AG10803 (cell line): ENCODE results near the gene MYO9A.
"Not testable (repeated sequence)": the region's sequence is repeated elsewhere in the genome, so short reads cannot be mapped to it uniquely, and the experiment has no call there.

Source experiments
- DNase-seq: peaks from one replicate; pipeline ENCODE4 v3.0.0; 2010; ENCODE audit warnings: low read depth
- H3K4me3 ChIP-seq: 2 replicates; pipeline ENCODE4 v1.5.1; 2011; ENCODE audit warnings: mild to moderate bottlenecking, low read length, control low read depth
- TF ChIP-seq, protein P1 (sequence below): conservative IDR thresholded peaks from 2 replicates; pipeline ENCODE4 v1.5.1; 2011; ENCODE audit warnings: mild to moderate bottlenecking, low read length, control low read depth, inconsistent platforms

Gene MYO9A

GRCh38 chr15:71885390-71885789 lies 232.6 kb downstream of the MYO9A start:
- TF ChIP-seq, protein P1, sequence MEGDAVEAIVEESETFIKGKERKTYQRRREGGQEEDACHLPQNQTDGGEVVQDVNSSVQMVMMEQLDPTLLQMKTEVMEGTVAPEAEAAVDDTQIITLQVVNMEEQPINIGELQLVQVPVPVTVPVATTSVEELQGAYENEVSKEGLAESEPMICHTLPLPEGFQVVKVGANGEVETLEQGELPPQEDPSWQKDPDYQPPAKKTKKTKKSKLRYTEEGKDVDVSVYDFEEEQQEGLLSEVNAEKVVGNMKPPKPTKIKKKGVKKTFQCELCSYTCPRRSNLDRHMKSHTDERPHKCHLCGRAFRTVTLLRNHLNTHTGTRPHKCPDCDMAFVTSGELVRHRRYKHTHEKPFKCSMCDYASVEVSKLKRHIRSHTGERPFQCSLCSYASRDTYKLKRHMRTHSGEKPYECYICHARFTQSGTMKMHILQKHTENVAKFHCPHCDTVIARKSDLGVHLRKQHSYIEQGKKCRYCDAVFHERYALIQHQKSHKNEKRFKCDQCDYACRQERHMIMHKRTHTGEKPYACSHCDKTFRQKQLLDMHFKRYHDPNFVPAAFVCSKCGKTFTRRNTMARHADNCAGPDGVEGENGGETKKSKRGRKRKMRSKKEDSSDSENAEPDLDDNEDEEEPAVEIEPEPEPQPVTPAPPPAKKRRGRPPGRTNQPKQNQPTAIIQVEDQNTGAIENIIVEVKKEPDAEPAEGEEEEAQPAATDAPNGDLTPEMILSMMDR: no peak
- no peak for DNase-seq
- H3K4me3 ChIP-seq: no peak overlapping the region

DNA sequence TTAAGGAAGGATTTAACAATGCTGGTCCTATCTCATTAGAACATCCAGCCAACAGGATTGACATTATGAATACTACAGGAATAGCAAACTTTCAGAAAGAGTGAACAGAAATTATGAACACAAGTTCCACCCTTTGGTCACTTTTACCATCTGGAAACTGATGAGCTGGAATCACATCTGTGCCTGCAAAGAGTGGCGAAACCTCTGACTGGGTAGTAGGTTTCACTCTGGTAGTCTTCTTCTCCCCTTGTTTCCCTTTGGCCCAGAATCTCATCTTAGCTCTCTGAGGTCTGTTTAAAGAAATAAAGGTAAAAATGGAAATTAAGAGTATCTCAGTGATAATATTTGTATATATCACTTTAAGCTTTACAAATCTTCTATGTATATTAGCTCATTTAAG lies 234.5 kb downstream of the MYO9A start:
- no peak for DNase-seq

GRCh38 chr15:71880276-71880675 lies 237.7 kb downstream of the MYO9A start:
- TF ChIP-seq, protein P1: no peak
- no peak overlapping the region for H3K4me3 ChIP-seq
- DNase-seq: no peak

More for the DNA sequence above, 234.5 kb downstream of the MYO9A start:
- no peak overlapping the region for H3K4me3 ChIP-seq
- TF ChIP-seq, protein P1: no peak

DNA sequence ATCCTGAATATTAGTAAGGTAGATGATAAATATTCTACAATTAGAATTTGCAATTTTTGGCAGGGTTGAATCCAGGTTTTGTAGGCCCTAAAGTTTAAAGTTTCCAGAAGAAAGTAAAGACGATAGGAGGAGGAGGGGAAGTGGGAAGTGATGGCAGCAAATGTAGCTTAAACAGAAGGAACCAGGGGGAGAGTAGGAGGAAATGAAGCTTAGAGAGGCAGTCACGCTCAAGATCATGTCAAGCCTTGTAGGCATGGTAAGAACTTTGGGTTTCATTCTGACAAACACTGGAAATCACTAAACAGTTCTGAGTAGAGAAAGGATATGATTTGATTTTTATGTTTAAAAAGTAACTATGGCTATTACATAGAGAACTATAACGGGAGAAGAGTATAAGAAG lies 243.7 kb downstream of the MYO9A start:
- DNase-seq: no peak

DNA sequence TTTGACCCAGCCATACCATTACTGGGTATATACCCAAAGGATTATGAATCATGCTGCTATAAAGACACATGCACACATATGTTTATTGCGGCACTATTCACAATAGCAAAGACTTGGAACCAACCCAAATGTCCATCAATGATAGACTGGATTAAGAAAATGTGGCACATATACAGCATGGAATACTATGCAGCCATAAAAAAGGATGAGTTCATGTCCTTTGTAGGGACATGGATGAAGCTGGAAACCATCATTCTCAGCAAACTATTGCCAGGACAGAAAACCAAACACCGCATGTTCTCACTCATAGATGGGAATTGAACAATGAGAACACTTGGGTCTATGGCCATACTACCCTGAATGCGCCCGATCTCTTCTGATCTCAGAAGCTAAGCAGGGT lies 259.7 kb downstream of the MYO9A start:
- DNase-seq, H3K4me3 ChIP-seq: not testable (repeated sequence)

More for the DNA sequence above, 243.7 kb downstream of the MYO9A start:
- no peak overlapping the region for H3K4me3 ChIP-seq
- TF ChIP-seq, protein P1: no peak

- no peak for DNase-seq
- TF ChIP-seq, protein P1: no peak
- H3K4me3 ChIP-seq: no peak overlapping the region
These were observed 264.4 kb downstream of the MYO9A start for GRCh38 chr15:71853543-71853942.

DNA sequence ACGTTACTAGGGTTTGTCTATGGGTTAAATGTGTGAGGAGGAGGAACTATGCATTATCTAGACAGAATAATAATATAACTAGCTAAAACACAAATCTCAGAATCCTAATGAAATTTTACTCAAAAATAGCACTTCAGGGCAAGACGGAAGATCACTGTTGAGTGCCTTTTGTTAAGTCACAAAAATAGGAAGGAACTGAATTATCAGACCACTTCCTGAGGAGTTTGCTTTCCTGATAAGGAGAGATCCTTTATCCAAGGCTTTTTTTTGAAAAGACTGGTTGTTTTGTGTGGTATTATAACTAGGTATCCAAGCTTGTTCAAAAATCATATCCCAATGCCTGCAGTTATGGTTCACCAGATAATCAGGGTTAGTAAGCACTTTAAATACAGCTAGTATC lies 273.0 kb downstream of the MYO9A start:
- TF ChIP-seq, protein P1: no peak
- DNase-seq: no peak
- H3K4me3 ChIP-seq: no peak overlapping the region

DNA sequence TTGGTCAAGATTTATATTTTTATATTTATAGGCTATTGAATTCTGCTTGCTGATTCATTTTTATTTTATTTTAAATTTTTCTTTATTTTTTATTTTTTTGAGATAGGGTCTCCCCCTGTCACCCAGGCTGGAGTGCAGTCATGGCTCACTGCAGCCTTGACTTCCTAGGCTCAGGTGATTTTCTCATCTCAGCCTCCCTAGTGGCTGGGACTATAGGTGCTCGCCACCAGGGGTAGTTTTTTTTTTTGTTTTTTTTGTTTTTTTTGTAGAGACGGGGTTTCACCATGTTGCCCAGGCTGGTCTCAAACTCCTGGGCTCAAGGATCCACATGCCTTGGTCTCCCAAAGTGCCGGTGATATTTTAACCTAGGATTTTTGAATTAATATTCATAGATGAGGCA lies 276.4 kb downstream of the MYO9A start:
- no peak for DNase-seq
- no peak overlapping the region for H3K4me3 ChIP-seq
- TF ChIP-seq, protein P1: no peak
